ENCODE results near the gene SFTPD.

The SFTPD gene

DNA sequence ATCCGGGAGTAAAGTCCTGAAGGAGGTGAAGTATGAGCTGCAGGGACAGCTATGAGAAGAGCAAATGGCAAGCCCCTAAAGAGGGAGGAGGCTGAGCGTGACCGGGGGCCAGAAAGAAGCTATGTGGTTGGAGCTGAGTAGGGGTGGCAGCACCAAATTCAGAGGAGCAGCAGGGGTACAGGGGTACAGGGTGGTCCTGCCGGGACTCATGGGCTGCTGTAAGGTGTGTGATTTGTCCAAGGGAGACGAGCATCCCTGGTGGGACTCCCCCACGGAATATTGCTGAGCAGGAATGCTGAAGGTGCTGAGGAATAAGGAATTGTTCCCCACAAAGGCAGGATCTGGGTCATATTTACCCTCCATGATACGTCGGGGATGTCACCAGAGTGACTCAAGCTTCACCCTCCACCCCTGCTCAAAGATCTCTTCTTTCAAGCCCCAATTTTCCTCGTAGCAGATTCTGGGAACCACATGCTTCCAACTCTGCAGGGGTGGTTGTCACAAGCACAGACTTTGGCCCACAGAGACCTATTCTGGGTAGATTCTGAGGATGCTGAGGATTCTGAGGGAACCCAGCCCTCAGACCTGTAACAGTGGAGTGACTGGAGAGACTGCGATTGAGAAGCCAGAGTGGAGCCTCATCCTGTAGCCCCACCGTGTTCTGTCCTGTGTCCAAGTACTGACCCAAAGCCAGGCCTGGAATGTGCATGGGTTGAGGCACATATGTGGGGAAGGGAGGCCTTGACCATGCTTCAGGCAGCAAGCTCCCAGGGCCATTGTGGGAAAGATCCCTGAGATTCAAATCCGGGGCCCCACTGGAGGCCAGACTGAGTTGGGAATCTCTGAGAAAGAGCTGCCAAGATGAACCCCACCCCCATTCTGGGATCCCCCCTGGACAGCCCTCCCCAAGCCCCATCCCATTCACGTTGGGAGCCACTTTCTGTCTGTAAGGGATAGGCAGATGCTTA, 4.2 kb downstream of the SFTPD start:
- no peak for DNase-seq (ENCODE audit: low spot score)
- in situ Hi-C loops (cut with MboI; ENCODE audit: low pct_unique_long_range_greater_than_20kb, low sequenced_read_pairs, unreplicated experiment), result loop anchor here (25.0 kb wide), 1 partner anchor 382 kb away; the partner anchor contains the start of gene SFTPA2
- TF ChIP-seq, protein P1, sequence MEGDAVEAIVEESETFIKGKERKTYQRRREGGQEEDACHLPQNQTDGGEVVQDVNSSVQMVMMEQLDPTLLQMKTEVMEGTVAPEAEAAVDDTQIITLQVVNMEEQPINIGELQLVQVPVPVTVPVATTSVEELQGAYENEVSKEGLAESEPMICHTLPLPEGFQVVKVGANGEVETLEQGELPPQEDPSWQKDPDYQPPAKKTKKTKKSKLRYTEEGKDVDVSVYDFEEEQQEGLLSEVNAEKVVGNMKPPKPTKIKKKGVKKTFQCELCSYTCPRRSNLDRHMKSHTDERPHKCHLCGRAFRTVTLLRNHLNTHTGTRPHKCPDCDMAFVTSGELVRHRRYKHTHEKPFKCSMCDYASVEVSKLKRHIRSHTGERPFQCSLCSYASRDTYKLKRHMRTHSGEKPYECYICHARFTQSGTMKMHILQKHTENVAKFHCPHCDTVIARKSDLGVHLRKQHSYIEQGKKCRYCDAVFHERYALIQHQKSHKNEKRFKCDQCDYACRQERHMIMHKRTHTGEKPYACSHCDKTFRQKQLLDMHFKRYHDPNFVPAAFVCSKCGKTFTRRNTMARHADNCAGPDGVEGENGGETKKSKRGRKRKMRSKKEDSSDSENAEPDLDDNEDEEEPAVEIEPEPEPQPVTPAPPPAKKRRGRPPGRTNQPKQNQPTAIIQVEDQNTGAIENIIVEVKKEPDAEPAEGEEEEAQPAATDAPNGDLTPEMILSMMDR (IDR thresholded peaks at IDR 0.05; ENCODE audit: extremely low read depth, insufficient read depth, missing control alignments), result no peak

DNA sequence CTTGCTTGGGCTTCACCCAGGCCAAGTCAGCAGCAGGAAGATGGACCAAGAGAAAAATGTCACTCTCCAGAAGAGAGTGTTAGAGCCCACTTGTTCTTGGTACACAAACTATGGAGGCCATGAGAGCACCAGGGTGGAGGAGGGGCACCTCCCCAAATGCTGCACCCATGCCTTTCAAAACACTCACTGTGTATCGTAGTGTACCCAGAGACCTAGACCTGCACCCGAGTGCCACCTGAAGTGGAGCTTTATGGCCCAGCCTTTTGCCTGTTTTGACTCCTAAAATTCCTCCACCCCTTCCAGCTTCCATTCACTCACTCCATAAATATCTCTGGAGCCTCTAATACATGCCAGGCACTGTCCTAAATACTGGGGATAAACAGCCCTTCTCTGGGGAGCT, 5.0 kb downstream of the SFTPD start:
- DNase-seq (ENCODE audit: low spot score), result no peak
- TF ChIP-seq, protein P1 (IDR thresholded peaks at IDR 0.05; ENCODE audit: extremely low read depth, insufficient read depth, missing control alignments), result no peak
- in situ Hi-C loops (cut with MboI; ENCODE audit: low pct_unique_long_range_greater_than_20kb, low sequenced_read_pairs, unreplicated experiment), result loop anchor here (25.0 kb wide), 1 partner anchor 382 kb away; the partner anchor contains the start of gene SFTPA2

DNA sequence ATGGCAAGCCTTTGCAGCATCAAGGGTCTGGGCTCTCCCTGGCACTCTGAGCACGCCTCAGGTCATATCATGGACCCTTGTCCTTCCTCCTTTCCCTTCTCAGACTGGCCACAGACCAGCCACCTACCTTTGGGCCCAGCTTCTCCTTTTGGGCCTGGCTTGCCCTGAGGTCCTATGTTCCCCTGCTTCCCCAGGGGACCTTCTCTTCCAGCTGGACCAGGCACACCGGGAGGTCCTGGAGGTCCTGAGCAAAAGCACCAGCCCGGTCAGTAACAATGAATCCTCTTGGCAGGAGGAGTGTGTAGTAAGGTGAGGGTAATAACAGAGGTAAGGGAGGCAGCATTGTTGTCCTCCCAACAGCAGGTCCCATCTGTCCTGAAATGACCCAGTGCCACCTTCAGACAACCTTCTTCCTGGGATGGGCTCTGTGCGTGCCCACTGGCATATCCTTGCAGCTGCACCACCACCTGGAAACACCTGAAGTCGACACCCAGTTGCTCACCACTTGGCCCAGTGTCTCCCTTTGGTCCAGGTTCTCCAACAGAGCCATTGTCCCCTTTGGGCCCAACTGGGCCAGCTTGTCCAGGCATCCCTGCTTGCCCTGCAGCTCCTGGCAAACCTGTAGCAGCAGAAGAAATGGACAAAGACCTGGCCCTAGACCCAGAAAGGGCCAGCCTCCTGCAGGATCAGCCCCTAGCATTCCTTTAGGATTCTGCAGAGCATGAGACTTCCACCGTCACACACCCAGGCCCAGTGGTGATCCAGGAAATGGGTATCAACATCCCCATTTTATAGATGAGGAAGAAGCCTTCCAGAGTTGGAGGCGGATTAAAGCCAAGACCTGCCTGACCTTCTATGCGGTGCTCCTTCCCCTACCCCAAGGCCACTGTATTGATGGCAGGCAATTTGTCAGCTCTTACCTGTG, 6.4 kb downstream of the SFTPD start:
- TF ChIP-seq, protein P1 (IDR thresholded peaks at IDR 0.05; ENCODE audit: extremely low read depth, insufficient read depth, missing control alignments), result no peak
- in situ Hi-C loops (cut with MboI; ENCODE audit: low pct_unique_long_range_greater_than_20kb, low sequenced_read_pairs, unreplicated experiment), result loop anchor here (25.0 kb wide), 1 partner anchor 380 kb away; the partner anchor contains the start of gene SFTPA2
- DNase-seq (ENCODE audit: low spot score), result no peak

DNA sequence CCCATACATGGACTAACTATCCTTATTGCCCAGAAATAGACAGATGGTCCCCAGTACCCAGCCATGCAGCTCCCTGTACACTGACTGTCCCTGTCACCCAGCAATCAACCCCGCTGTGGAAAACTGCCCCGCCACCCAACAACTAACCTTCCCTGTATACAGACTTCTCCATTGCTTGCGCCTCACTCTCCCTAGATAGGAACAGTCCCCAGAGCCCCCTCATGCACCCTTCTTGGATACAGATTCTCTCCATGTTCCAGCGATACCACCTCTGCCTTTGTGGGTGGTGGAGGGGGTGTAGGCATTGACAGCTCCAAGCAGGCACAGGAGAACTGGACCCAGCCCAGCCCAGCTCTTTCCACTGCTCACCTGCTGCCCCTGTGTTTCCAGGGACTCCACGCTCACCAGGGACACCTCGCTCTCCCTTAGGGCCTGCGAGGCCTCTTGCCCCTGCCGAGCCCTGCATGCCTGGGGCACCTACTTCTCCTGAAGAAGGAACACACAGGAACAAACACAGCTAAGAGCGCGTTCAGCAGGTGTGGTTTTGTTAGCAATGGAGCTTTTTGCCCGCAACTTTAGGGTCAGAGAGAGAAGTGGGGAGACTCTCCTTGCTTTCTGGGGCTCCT, 7.2 kb downstream of the SFTPD start:
- in situ Hi-C loops (cut with MboI; ENCODE audit: low pct_unique_long_range_greater_than_20kb, low sequenced_read_pairs, unreplicated experiment), result loop anchor here (25.0 kb wide), 1 partner anchor 379 kb away; the partner anchor contains the start of gene SFTPA2
- no peak for DNase-seq (ENCODE audit: low spot score)
- TF ChIP-seq, protein P1 (IDR thresholded peaks at IDR 0.05; ENCODE audit: extremely low read depth, insufficient read depth, missing control alignments), result no peak

DNA sequence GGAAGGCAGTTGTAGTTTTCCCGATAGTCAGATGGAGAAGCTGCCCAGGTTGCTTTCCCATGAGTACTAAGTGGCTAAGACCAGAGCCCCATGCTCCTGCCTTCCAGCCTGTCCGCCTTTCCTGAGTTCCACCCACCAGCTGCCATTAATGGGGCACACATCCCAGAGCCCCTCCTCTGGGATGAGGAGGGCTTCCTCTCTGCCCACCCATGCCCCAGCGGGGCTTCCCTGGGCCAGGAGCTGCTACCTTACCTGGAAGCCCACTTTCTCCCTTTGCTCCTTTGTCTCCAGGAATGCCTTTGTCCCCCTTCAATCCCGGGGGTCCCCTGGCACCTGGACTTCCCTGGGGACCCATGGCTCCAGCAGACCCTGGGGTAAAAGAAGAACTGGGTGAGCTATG, 7.8 kb downstream of the SFTPD start:
- in situ Hi-C loops (cut with MboI; ENCODE audit: low pct_unique_long_range_greater_than_20kb, low sequenced_read_pairs, unreplicated experiment), result loop anchor here (25.0 kb wide), 1 partner anchor 379 kb away; the partner anchor contains the start of gene SFTPA2
- TF ChIP-seq, protein P1 (IDR thresholded peaks at IDR 0.05; ENCODE audit: extremely low read depth, insufficient read depth, missing control alignments), result no peak
- no peak for DNase-seq (ENCODE audit: low spot score)
